ENCODE data around the gene DMD. TPM values are rescaled to one million over a fixed set of nuclear protein-coding genes. Genes with fewer than 3 reads are reported as not detected.
A peak's percentile ranks its signal among the peaks of the same experiment; 100 is the strongest.

The DMD gene
- total RNA-seq, 1 experiment from 2014 or later, result 19.3 TPM

DNA sequence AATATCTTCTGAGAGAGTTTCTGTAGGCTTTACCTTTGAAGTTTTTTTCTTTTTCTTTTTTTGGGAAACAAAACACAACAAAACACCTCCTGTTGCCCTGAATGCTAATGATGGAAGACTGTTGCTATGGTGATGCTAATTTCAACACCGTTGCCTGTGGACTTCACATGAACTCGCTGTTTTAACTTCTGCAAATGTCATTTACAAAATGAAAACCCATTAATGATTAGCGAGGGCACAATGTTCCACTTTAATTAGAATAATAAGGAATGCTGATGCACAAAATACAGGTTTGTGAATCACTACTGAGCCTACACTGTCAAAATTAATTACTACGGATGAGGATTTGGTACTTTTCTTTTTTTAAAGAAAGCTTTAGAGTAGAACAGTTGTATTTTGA is 1912.4 kb downstream of the DMD start:
- no peaks in the 10 kb centered on the region for H3K36me3 Mint-ChIP-seq (ENCODE audit: insufficient read depth, unreplicated experiment)
- intact Hi-C loops (cut with micrococcal nuclease), result no loop called here
- TF ChIP-seq, protein P1, sequence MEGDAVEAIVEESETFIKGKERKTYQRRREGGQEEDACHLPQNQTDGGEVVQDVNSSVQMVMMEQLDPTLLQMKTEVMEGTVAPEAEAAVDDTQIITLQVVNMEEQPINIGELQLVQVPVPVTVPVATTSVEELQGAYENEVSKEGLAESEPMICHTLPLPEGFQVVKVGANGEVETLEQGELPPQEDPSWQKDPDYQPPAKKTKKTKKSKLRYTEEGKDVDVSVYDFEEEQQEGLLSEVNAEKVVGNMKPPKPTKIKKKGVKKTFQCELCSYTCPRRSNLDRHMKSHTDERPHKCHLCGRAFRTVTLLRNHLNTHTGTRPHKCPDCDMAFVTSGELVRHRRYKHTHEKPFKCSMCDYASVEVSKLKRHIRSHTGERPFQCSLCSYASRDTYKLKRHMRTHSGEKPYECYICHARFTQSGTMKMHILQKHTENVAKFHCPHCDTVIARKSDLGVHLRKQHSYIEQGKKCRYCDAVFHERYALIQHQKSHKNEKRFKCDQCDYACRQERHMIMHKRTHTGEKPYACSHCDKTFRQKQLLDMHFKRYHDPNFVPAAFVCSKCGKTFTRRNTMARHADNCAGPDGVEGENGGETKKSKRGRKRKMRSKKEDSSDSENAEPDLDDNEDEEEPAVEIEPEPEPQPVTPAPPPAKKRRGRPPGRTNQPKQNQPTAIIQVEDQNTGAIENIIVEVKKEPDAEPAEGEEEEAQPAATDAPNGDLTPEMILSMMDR (IDR thresholded peaks at IDR 0.05; ENCODE audit: unreplicated experiment), result no peak
- no peaks in the 10 kb centered on the region for H3K4me1 Mint-ChIP-seq (ENCODE audit: insufficient read depth, unreplicated experiment)
- no peak for DNase-seq (ENCODE audit: unreplicated experiment)
- POLR2A ChIA-PET, result interaction anchor here (1.5 kb wide), 1 partner anchor 34 kb away, joined by 4 read pairs; no protein-coding TSS in a partner anchor
- CTCF ChIA-PET, result no interaction called here
- no peaks in the 10 kb centered on the region for H3K9me3 Mint-ChIP-seq (ENCODE audit: unreplicated experiment)
- no peak overlapping the region for H3K4me3 Mint-ChIP-seq (ENCODE audit: unreplicated experiment)
- no peak overlapping the region for H3K27ac Mint-ChIP-seq (ENCODE audit: low read depth, unreplicated experiment)
- no TSS peak for BruUV-seq (replicated peaks)
- H3K27me3 Mint-ChIP-seq (ENCODE audit: insufficient read depth, unreplicated experiment), result peaks cover 11% of the 10 kb centered on the region

DNA sequence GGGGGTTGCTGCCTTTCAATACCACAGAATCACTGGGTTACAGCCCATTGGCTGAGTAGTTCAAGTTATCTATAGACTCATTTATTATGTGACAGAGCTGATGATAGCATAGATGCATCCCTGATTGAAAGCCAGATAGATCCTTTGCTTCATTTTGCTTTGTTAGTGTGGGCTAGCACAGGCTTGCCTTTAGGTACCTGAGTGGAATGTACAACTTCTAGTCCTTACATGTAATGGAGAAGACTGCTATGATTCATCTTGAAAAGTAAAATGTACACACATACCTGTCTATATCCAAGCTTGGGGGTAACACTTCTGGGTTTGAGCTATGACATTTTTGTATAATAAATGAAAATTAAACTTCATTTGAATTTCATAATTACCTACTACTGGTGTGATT is 1913.5 kb downstream of the DMD start:
- Mint-ChIP-seq H3K9me3 (ENCODE audit: unreplicated experiment) (no peaks in the 10 kb centered on the region), H3K36me3 (ENCODE audit: insufficient read depth, unreplicated experiment) (no peaks in the 10 kb centered on the region), H3K4me3 (ENCODE audit: unreplicated experiment) (no peak overlapping the region), H3K27ac (ENCODE audit: low read depth, unreplicated experiment) (no peak overlapping the region), H3K27me3 (ENCODE audit: insufficient read depth, unreplicated experiment) (peaks cover under 1% of the 10 kb centered on the region), H3K4me1 (ENCODE audit: insufficient read depth, unreplicated experiment) (no peaks in the 10 kb centered on the region)
- TF ChIP-seq, protein P1 (IDR thresholded peaks at IDR 0.05; ENCODE audit: unreplicated experiment), result no peak
- CTCF ChIA-PET, result interaction anchor here (0.8 to 6.7 kb wide), 4 partner anchors 83 to 361 kb away, joined by 3 to 36 read pairs (median 4); no protein-coding TSS in a partner anchor
- intact Hi-C loops (cut with micrococcal nuclease), result no loop called here
- POLR2A ChIA-PET, result interaction anchor here (0.6 to 1.5 kb wide), 4 partner anchors 14 to 1152 kb away, joined by 3 to 4 read pairs (median 3); no protein-coding TSS in a partner anchor
- DNase-seq (ENCODE audit: unreplicated experiment), result peak; percentile 15
- BruUV-seq (replicated peaks), result no TSS peak

DNA sequence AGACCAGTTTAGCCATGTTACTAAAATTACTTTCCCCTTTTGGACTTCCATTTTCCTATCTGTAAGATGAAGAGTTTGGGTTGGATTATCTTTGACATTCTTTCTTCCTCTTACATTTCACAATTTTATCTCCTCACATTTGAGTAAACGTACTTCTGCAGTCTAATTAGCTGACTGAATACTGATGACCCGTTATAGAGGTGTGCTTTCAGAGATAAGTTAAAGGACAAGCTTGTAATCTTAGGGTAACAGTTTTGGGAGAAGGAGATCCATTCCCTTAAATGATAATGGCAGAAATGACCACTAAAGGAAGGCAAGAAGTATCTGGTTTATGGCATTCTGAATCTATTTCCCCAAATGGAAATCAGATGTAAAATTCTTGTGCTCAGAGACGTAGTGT is 1916.9 kb downstream of the DMD start:
- DNase-seq (ENCODE audit: unreplicated experiment), result no peak
- intact Hi-C loops (cut with micrococcal nuclease), result no loop called here
- Mint-ChIP-seq H3K27me3 (ENCODE audit: insufficient read depth, unreplicated experiment) (no peaks in the 10 kb centered on the region), H3K4me3 (ENCODE audit: unreplicated experiment) (no peak overlapping the region), H3K4me1 (ENCODE audit: insufficient read depth, unreplicated experiment) (no peaks in the 10 kb centered on the region), H3K27ac (ENCODE audit: low read depth, unreplicated experiment) (no peak overlapping the region), H3K36me3 (ENCODE audit: insufficient read depth, unreplicated experiment) (no peaks in the 10 kb centered on the region), H3K9me3 (ENCODE audit: unreplicated experiment) (no peaks in the 10 kb centered on the region)
- CTCF ChIA-PET, result interaction anchor here (0.8 to 6.7 kb wide), 7 partner anchors 72 to 363 kb away, joined by 3 to 45 read pairs (median 6); no protein-coding TSS in a partner anchor
- BruUV-seq (replicated peaks), result no TSS peak
- POLR2A ChIA-PET, result no interaction called here
- TF ChIP-seq, protein P1 (IDR thresholded peaks at IDR 0.05; ENCODE audit: unreplicated experiment), result no peak

DNA sequence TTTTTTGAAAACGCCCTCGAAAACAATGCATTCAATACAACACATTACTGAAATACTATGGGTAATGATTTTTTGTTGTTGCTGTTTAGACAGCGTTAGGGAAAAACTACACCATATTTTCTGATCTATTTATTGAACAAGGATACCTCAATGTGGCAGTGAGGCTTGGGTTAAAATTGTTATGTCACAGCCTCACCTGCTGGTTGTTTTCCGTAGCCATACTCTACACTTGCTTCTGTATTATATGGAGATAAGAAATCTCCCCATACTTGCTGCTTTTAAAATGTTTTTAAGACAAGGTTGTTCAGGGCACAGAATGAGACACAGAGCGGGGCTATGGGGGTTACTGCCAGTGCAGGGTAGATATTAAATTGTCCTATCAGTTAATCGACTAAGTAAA is 1917.9 kb downstream of the DMD start:
- ChIA-PET POLR2A (interaction anchor here (1.4 kb wide), 1 partner anchor 79 kb away, joined by 3 read pairs; no protein-coding TSS in a partner anchor), CTCF (interaction anchor here (0.7 to 6.7 kb wide), 7 partner anchors 71 to 364 kb away, joined by 3 to 45 read pairs (median 6); no protein-coding TSS in a partner anchor)
- Mint-ChIP-seq H3K27me3 (ENCODE audit: insufficient read depth, unreplicated experiment) (peaks cover under 1% of the 10 kb centered on the region), H3K4me1 (ENCODE audit: insufficient read depth, unreplicated experiment) (no peaks in the 10 kb centered on the region), H3K36me3 (ENCODE audit: insufficient read depth, unreplicated experiment) (no peaks in the 10 kb centered on the region), H3K27ac (ENCODE audit: low read depth, unreplicated experiment) (no peak overlapping the region), H3K4me3 (ENCODE audit: unreplicated experiment) (no peak overlapping the region), H3K9me3 (ENCODE audit: unreplicated experiment) (no peaks in the 10 kb centered on the region)
- peak; percentile 4 for DNase-seq (ENCODE audit: unreplicated experiment)
- TF ChIP-seq, protein P1 (IDR thresholded peaks at IDR 0.05; ENCODE audit: unreplicated experiment), result peak; percentile 12
- no TSS peak for BruUV-seq (replicated peaks)
- intact Hi-C loops (cut with micrococcal nuclease), result loop anchor here (1.0 kb wide), 2 partner anchors 79 to 254 kb away; no protein-coding TSS in a partner anchor

All from MCF 10A (cell line).